IMR-90 (cell line): ENCODE data around the gene AKNA. TPM values are rescaled to one million over a fixed set of nuclear protein-coding genes. Genes with fewer than 3 reads are reported as not detected.

ENCODE experiments used
- ATAC-seq: fragments of 200-7000 bp; cut with Tn5 transposase; 2 replicates; pipeline ENCODE4 v1.9.1; 2020; ENCODE audit warnings: low read depth, mild to moderate bottlenecking, moderate library complexity
- BruUV-seq: library from RNA; stranded (reverse); fragments of 400-500 nt; replicated peaks from 2 replicates; lab custom pipeline; 2021; lab: Mats Ljungman, UMichigan
- CTCF ChIA-PET: fragments of 300-600 bp; formaldehyde crosslinking; extraction: SDS; loops from one replicate; lab custom pipeline; 2021; ENCODE audit warnings: antibody characterized with exemption; lab: Yijun Ruan, JAX
- POLR2A ChIA-PET: fragments of 300-600 bp; sonication (Branson Sonifier 250); formaldehyde crosslinking; loops from one replicate; lab custom pipeline; 2022; ENCODE audit warnings: antibody characterized with exemption; ENCODE audit not compliant: unreplicated experiment; lab: Charles Lee
- DNase-seq: peaks from one replicate; pipeline ENCODE4 v3.0.0; 2013
- H2AFZ ChIP-seq: replicated peaks from 2 replicates; pipeline ENCODE3; 2013; ENCODE audit warnings: low read length, mild to moderate bottlenecking; ENCODE audit not compliant: poor library complexity
- H2AK5ac ChIP-seq: 2 replicates; pipeline ENCODE4 v1.6.1; 2013; ENCODE audit warnings: low read depth, low read length, inconsistent platforms
- H2AK9ac ChIP-seq: replicated peaks from 2 replicates; pipeline ENCODE3; 2013; ENCODE audit warnings: mild to moderate bottlenecking, low read depth, low read length, moderate library complexity; ENCODE audit not compliant: poor library complexity
- H2BK120ac ChIP-seq: 2 replicates; pipeline ENCODE4 v1.6.1; 2013; ENCODE audit warnings: low read depth, low read length, inconsistent platforms
- H2BK15ac ChIP-seq: 3 replicates; pipeline ENCODE4 v1.6.1; 2013; ENCODE audit warnings: low read depth, low read length, inconsistent platforms
- H2BK20ac ChIP-seq: 2 replicates; pipeline ENCODE4 v1.6.1; 2013; ENCODE audit warnings: low read depth, mild to moderate bottlenecking, inconsistent platforms, low read length, moderate library complexity
- H2BK5ac ChIP-seq: 2 replicates; pipeline ENCODE4 v1.6.1; 2013; ENCODE audit warnings: mild to moderate bottlenecking, low read depth, low read length, inconsistent platforms; ENCODE audit not compliant: poor library complexity, severe bottlenecking
- H3K14ac ChIP-seq: replicated peaks from 2 replicates; pipeline ENCODE4 v1.6.1; 2013; ENCODE audit warnings: low read depth, low read length, inconsistent platforms
- H3K18ac ChIP-seq: 2 replicates; pipeline ENCODE4 v1.6.1; 2013; ENCODE audit warnings: low read depth, low read length, control low read depth
- H3K23ac ChIP-seq: 2 replicates; pipeline ENCODE4 v1.6.1; 2013; ENCODE audit warnings: low read depth, low read length, inconsistent platforms
- H3K27ac ChIP-seq: 2 replicates; pipeline ENCODE4 v1.5.1; 2013; ENCODE audit warnings: mild to moderate bottlenecking, control low read depth, low read length; ENCODE audit not compliant: insufficient read depth
- H3K27me3 ChIP-seq: 2 replicates; pipeline ENCODE4 v1.6.1; 2013; ENCODE audit warnings: low read length; ENCODE audit not compliant: control insufficient read depth, insufficient read depth
- H3K36me3 ChIP-seq: 2 replicates; pipeline ENCODE4 v1.6.1; 2013; ENCODE audit warnings: low read length, mixed read lengths; ENCODE audit not compliant: control insufficient read depth, insufficient read depth
- H3K4ac ChIP-seq: 2 replicates; pipeline ENCODE4 v1.6.1; 2013; ENCODE audit warnings: low read depth, low read length, inconsistent platforms
- H3K4me1 ChIP-seq: 2 replicates; pipeline ENCODE4 v1.6.1; 2013; ENCODE audit warnings: low read length, mixed read lengths; ENCODE audit not compliant: control insufficient read depth, insufficient read depth
- H3K4me2 ChIP-seq: 2 replicates; pipeline ENCODE4 v1.6.1; 2013; ENCODE audit warnings: low read depth, mild to moderate bottlenecking, control low read depth, low read length, moderate library complexity
- H3K4me3 ChIP-seq: 2 replicates; pipeline ENCODE4 v1.5.1; 2013; ENCODE audit warnings: low read depth, mild to moderate bottlenecking, control low read depth, low read length, moderate library complexity; ENCODE audit not compliant: insufficient read depth
- H3K56ac ChIP-seq: 2 replicates; pipeline ENCODE4 v1.6.1; 2013; ENCODE audit warnings: low read length, inconsistent platforms; ENCODE audit not compliant: insufficient read depth; ENCODE audit errors: extremely low read depth
- H3K79me1 ChIP-seq, 2 experiments: 2 replicates each; pipeline ENCODE4 v1.6.1; 2013; ENCODE audit warnings: low read length in 2 of 2, inconsistent platforms in 1 of 2, low read depth in 1 of 2
- H3K9ac ChIP-seq: 2 replicates; pipeline ENCODE4 v1.6.1; 2013; ENCODE audit warnings: low read depth, low read length, control low read depth
- H3K9me1 ChIP-seq: 2 replicates; pipeline ENCODE4 v1.6.1; 2013; ENCODE audit warnings: low read length, inconsistent platforms; ENCODE audit not compliant: insufficient read depth
- H3K9me3 ChIP-seq: 2 replicates; pipeline ENCODE4 v1.6.1; 2013; ENCODE audit warnings: low read length; ENCODE audit not compliant: control insufficient read depth, insufficient read depth
- H4K20me1 ChIP-seq: 2 replicates; pipeline ENCODE4 v1.6.1; 2013; ENCODE audit warnings: low read length, inconsistent platforms; ENCODE audit not compliant: insufficient read depth
- H4K5ac ChIP-seq: 2 replicates; pipeline ENCODE4 v1.6.1; 2013; ENCODE audit warnings: mild to moderate bottlenecking, low read depth, low read length, control low read depth
- H4K8ac ChIP-seq, 2 experiments: 2 replicates each; pipeline ENCODE4 v1.6.1; 2013; ENCODE audit warnings: low read depth in 2 of 2, low read length in 2 of 2, control low read depth in 1 of 2, inconsistent platforms in 1 of 2
- H4K91ac ChIP-seq: 2 replicates; pipeline ENCODE4 v1.6.1; 2013; ENCODE audit warnings: low read depth, low read length, inconsistent platforms; ENCODE audit not compliant: insufficient read depth
- BHLHE40 ChIP-seq: fragments of 150-350 bp; IDR thresholded peaks from 2 replicates; pipeline ENCODE4 v1.6.1; 2016; ENCODE audit warnings: mild to moderate bottlenecking, low read depth, low read length
- CEBPB ChIP-seq: IDR thresholded peaks from 2 replicates; pipeline ENCODE4 v1.6.1; 2012; ENCODE audit warnings: low read depth, low read length, improper control_type of control experiment
- CHD1 ChIP-seq: IDR thresholded peaks from 2 replicates; pipeline ENCODE4 v1.6.1; 2012; ENCODE audit warnings: low read depth, low read length, improper control_type of control experiment
- CTCF ChIP-seq: conservative IDR thresholded peaks from 2 replicates; pipeline ENCODE4 v1.5.1; 2012; ENCODE audit warnings: mild to moderate bottlenecking, low read depth, low read length, improper control_type of control experiment
- FOS ChIP-seq: fragments of 150-350 bp; IDR thresholded peaks from 2 replicates; pipeline ENCODE4 v1.6.1; 2016; ENCODE audit warnings: low read depth, low read length
- MAFK ChIP-seq: IDR thresholded peaks from 2 replicates; pipeline ENCODE4 v1.6.1; 2012; ENCODE audit warnings: low read depth, low read length, improper control_type of control experiment
- MAZ ChIP-seq: IDR thresholded peaks from 2 replicates; pipeline ENCODE4 v1.6.1; 2012; ENCODE audit warnings: low read depth, mild to moderate bottlenecking, low read length, improper control_type of control experiment, moderate library complexity, borderline replicate concordance
- MXI1 ChIP-seq: IDR thresholded peaks from 2 replicates; pipeline ENCODE4 v1.6.1; 2012; ENCODE audit warnings: low read depth, mild to moderate bottlenecking, low read length, moderate library complexity, borderline replicate concordance
- NFE2L2 ChIP-seq: fragments of 150-350 bp; IDR thresholded peaks from 2 replicates; pipeline ENCODE4 v1.6.1; 2016; ENCODE audit warnings: low read depth, mild to moderate bottlenecking, low read length
- POLR2A ChIP-seq: IDR thresholded peaks from 2 replicates; pipeline ENCODE4 v1.6.1; 2012; ENCODE audit warnings: mild to moderate bottlenecking, low read depth, low read length
- RAD21 ChIP-seq: IDR thresholded peaks from 2 replicates; pipeline ENCODE4 v1.6.1; 2012; ENCODE audit warnings: low read length, improper control_type of control experiment
- RCOR1 ChIP-seq: IDR thresholded peaks from 2 replicates; pipeline ENCODE4 v1.6.1; 2012; ENCODE audit warnings: mild to moderate bottlenecking, low read length, improper control_type of control experiment; ENCODE audit not compliant: insufficient replicate concordance
- RFX5 ChIP-seq: IDR thresholded peaks from 2 replicates; pipeline ENCODE4 v1.8.0; 2012; ENCODE audit warnings: low read depth, mild to moderate bottlenecking, low read length, moderate library complexity
- SMC3 ChIP-seq: fragments of 150-350 bp; IDR thresholded peaks from 2 replicates; pipeline ENCODE4 v1.6.1; 2016; ENCODE audit warnings: low read depth, mild to moderate bottlenecking, antibody characterized with exemption, low read length, moderate library complexity
- USF2 ChIP-seq: fragments of 150-350 bp; IDR thresholded peaks from 2 replicates; pipeline ENCODE4 v1.6.1; 2017; ENCODE audit warnings: mild to moderate bottlenecking, antibody characterized with exemption, low read length, low read depth
- WGBS, 2 experiments: methylation state at CpG; one replicate each; pipeline versions ENCODE4 v1.1.5 to v1.1.7; 2013; ENCODE audit warnings: missing lambda C conversion rate in 2 of 2; ENCODE audit not compliant: insufficient read length in 1 of 2; ENCODE audit errors: extremely low coverage in 2 of 2; 5-methylcytosine and 5-hydroxymethylcytosine counted together
- dilution Hi-C: fragments of 300-500 bp; cut with HindIII; formaldehyde crosslinking; loops from one replicate; pipeline ENCODE4 v1.14.3; 2018; ENCODE audit warnings: low sequenced_read_pairs; ENCODE audit not compliant: unreplicated experiment
- in situ Hi-C: fragments of 300-500 bp; cut with MboI; formaldehyde crosslinking; loops from 3 replicates; pipeline ENCODE4 v1.14.3; 2019; ENCODE audit warnings: low sequenced_read_pairs, inconsistent platforms, mixed read lengths
- intact Hi-C: fragments of 100-400 bp; cut with micrococcal nuclease; formaldehyde crosslinking; loops from 2 replicates; pipeline ENCODE4 v1.10.0; 2022
- polyA plus RNA-seq, 3 experiments: library from polyadenylated mRNA; depleted of rRNA; stranded (reverse); fragments of >200 nt; gene quantifications; 2 replicates each; pipeline ENCODE4 v1.2.3, GENCODE V29; 2012; ENCODE audit warnings: low replicate concordance in 1 of 3
- total RNA-seq: library from RNA; depleted of rRNA; stranded (reverse); fragments of >200 nt; gene quantifications from 2 replicates; pipeline ENCODE4 v1.2.3, GENCODE V29; 2012

AKNA gene
- total and polyA plus RNA-seq, 2 of the 4 experiments (the other 2 are of a cell fraction): 2.7 to 7.3 TPM

- Histone ChIP-seq H2AFZ (no peak overlapping the region), H2BK5ac (no peak overlapping the region), H4K20me1 (no peaks in the 10 kb centered on the region), H3K23ac (no peak overlapping the region), H3K27me3 (no peaks in the 10 kb centered on the region), H4K5ac (no peak overlapping the region), H3K9me1 (peaks cover 17% of the 10 kb centered on the region; the same call in 1 of the 2 replicates), H4K8ac (no peak overlapping the region), H4K91ac (no peak overlapping the region), H3K9me3 (no peaks in the 10 kb centered on the region), H3K4me1 (peaks cover 7% of the 10 kb centered on the region), H3K4me2 (no peak overlapping the region), H3K79me1 (no peaks in the 10 kb centered on the region), H2AK5ac (0 out of 2 replicates have a peak overlapping the region, but pooled peaks have one; percentile 7), H3K36me3 (peaks cover 5% of the 10 kb centered on the region), H3K4me3 (no peak overlapping the region), H2BK120ac (no peak overlapping the region), H3K27ac (no peak overlapping the region), H2BK20ac (no peak overlapping the region), H3K9ac (no peak overlapping the region), H3K4ac (peak overlapping the region; percentile 2; the same call in 1 of the 2 replicates), H3K14ac (no peak overlapping the region), H3K56ac (no peak overlapping the region), H2AK9ac (peak overlapping the region; percentile 40), H3K18ac (no peak overlapping the region), H2BK15ac (no peak overlapping the region)
- in situ Hi-C loops (no loop called here), dilution Hi-C loops (no loop called here), intact Hi-C loops (no loop called here)
- no CpG with 5 or more reads among the region's 8 CpGs for WGBS, 2 experiments
- CTCF ChIA-PET: interaction anchor here (0.8 kb wide), 1 partner anchor 207 kb away, joined by 3 read pairs; no protein-coding TSS in a partner anchor
- BruUV-seq: no TSS peak
- no peak for DNase-seq
- no peak for TF ChIP-seq FOS
- TF ChIP-seq MAFK: no peak
- no peak for TF ChIP-seq SMC3
- no peak for TF ChIP-seq RCOR1
- no peak for TF ChIP-seq BHLHE40
- no peak for TF ChIP-seq CEBPB
- no peak for TF ChIP-seq RAD21
- no peak for TF ChIP-seq MAZ
- no peak for TF ChIP-seq RFX5
- TF ChIP-seq POLR2A: no peak
- TF ChIP-seq NFE2L2: no peak
- no peak for TF ChIP-seq CTCF
- no peak for TF ChIP-seq USF2
- no peak for TF ChIP-seq MXI1
- TF ChIP-seq CHD1: no peak
- POLR2A ChIA-PET: no interaction called here
- ATAC-seq: no peak
These were observed 72.7 kb downstream of the AKNA start for GRCh38 chr9:114314881-114315722.
